ENCODE data around the gene CDC42.

Gene CDC42

GRCh38 chr1:22105611-22106207 lies 53.2 kb downstream of the CDC42 start:
- H2AK5ac ChIP-seq (ENCODE audit: low read length, severe bottlenecking): no peak overlapping the region
- no peak overlapping the region for H2AFZ ChIP-seq (ENCODE audit: low read depth, low read length)
- H3K4me2 ChIP-seq (ENCODE audit: low read length, poor library complexity, severe bottlenecking): no peak overlapping the region
- WGBS: 56% methylated on average over 4 of the region's 5 CpGs
- no peak overlapping the region for H3K23ac ChIP-seq (ENCODE audit: low read length in 2 of 2)
- H3K4me3 ChIP-seq (ENCODE audit: insufficient read depth in 1 of 2, low read depth in 1 of 2, low read length in 2 of 2): no peak overlapping the region
- peak; percentile 71 for DNase-seq
- H3K9ac ChIP-seq (ENCODE audit: low read length): no peak overlapping the region
- H3K9me3 ChIP-seq (ENCODE audit: control insufficient read depth, low read length): no peaks in the 10 kb centered on the region
- H3K27ac ChIP-seq (ENCODE audit: low read length, poor library complexity, severe bottlenecking): no peak overlapping the region
- H3K4me1 ChIP-seq (ENCODE audit: control insufficient read depth, insufficient read depth, low read depth, low read length): peaks cover 8% of the 10 kb centered on the region
- peaks cover 23% of the 10 kb centered on the region for H3K79me1 ChIP-seq (replicated peaks; ENCODE audit: low read length, poor library complexity, severe bottlenecking)
- H3K18ac ChIP-seq (ENCODE audit: low read depth in 1 of 2, low read length in 2 of 2): no peak overlapping the region
- peaks cover 22 to 66% of the 10 kb centered on the region in 2 experiments for H3K36me3 ChIP-seq (ENCODE audit: control insufficient read depth in 1 of 2, insufficient read depth in 2 of 2, low read depth in 1 of 2, low read length in 2 of 2)
- H2BK5ac ChIP-seq (ENCODE audit: low read depth, low read length, poor library complexity, severe bottlenecking): no peak overlapping the region
- H3K4ac ChIP-seq (ENCODE audit: low read depth in 1 of 2, low read length in 2 of 2): no peak overlapping the region
- no peak overlapping the region for H4K8ac ChIP-seq (ENCODE audit: low read length)
- H3K27me3 ChIP-seq (ENCODE audit: control insufficient read depth in 1 of 2, insufficient read depth in 1 of 2, low read length in 2 of 2): no peaks in the 10 kb centered on the region
- no peak overlapping the region for H2BK120ac ChIP-seq (ENCODE audit: low read depth, low read length)
- no peak overlapping the region for H4K91ac ChIP-seq (ENCODE audit: low read length)
- no peak overlapping the region for H2BK12ac ChIP-seq (ENCODE audit: low read length in 2 of 2)
- no peak overlapping the region for H3K14ac ChIP-seq (ENCODE audit: low read length in 2 of 2)
- H2BK15ac ChIP-seq (ENCODE audit: low read depth, poor library complexity, severe bottlenecking): no peak overlapping the region

GRCh38 chr1:22107126-22107525 lies 54.6 kb downstream of the CDC42 start:
- no peak overlapping the region for H2AFZ ChIP-seq (ENCODE audit: low read depth, low read length)
- peaks cover 29 to 60% of the 10 kb centered on the region in 2 experiments for H3K36me3 ChIP-seq (ENCODE audit: control insufficient read depth in 1 of 2, insufficient read depth in 2 of 2, low read depth in 1 of 2, low read length in 2 of 2)
- H3K4me3 ChIP-seq (ENCODE audit: insufficient read depth in 1 of 2, low read depth in 1 of 2, low read length in 2 of 2): no peak overlapping the region
- no peak overlapping the region for H4K8ac ChIP-seq (ENCODE audit: low read length)
- no peak overlapping the region for H3K18ac ChIP-seq (ENCODE audit: low read depth in 1 of 2, low read length in 2 of 2)
- no peak overlapping the region for H3K9ac ChIP-seq (ENCODE audit: low read length)
- H4K91ac ChIP-seq (ENCODE audit: low read length): no peak overlapping the region
- peak; percentile 42 for DNase-seq
- 89% methylated on average over 5 of the region's 5 CpGs for WGBS
- no peak overlapping the region for H3K4ac ChIP-seq (ENCODE audit: low read depth in 1 of 2, low read length in 2 of 2)
- no peak overlapping the region for H3K27ac ChIP-seq (ENCODE audit: low read length, poor library complexity, severe bottlenecking)
- H3K9me3 ChIP-seq (ENCODE audit: control insufficient read depth, low read length): no peaks in the 10 kb centered on the region
- no peak overlapping the region for H2BK120ac ChIP-seq (ENCODE audit: low read depth, low read length)
- peaks cover 14% of the 10 kb centered on the region for H3K4me1 ChIP-seq (ENCODE audit: control insufficient read depth, insufficient read depth, low read depth, low read length)
- no peak overlapping the region for H2BK12ac ChIP-seq (ENCODE audit: low read length in 2 of 2)
- H3K14ac ChIP-seq (ENCODE audit: low read length in 2 of 2): no peak overlapping the region
- no peak overlapping the region for H2BK5ac ChIP-seq (ENCODE audit: low read depth, low read length, poor library complexity, severe bottlenecking)
- no peaks in the 10 kb centered on the region for H3K27me3 ChIP-seq (ENCODE audit: control insufficient read depth in 1 of 2, insufficient read depth in 1 of 2, low read length in 2 of 2)
- no peak overlapping the region for H2BK15ac ChIP-seq (ENCODE audit: low read depth, poor library complexity, severe bottlenecking)
- H3K23ac ChIP-seq (ENCODE audit: low read length in 2 of 2): no peak overlapping the region
- no peak overlapping the region for H2AK5ac ChIP-seq (ENCODE audit: low read length, severe bottlenecking)
- no peak overlapping the region for H3K4me2 ChIP-seq (ENCODE audit: low read length, poor library complexity, severe bottlenecking)
- peaks cover 29% of the 10 kb centered on the region for H3K79me1 ChIP-seq (replicated peaks; ENCODE audit: low read length, poor library complexity, severe bottlenecking)

- Histone ChIP-seq H2BK15ac (ENCODE audit: low read depth, poor library complexity, severe bottlenecking) (no peak overlapping the region), H4K8ac (ENCODE audit: low read length) (no peak overlapping the region), H3K27ac (ENCODE audit: low read length, poor library complexity, severe bottlenecking) (no peak overlapping the region), H3K79me1 (replicated peaks; ENCODE audit: low read length, poor library complexity, severe bottlenecking) (peaks cover 32% of the 10 kb centered on the region), H3K18ac (ENCODE audit: low read depth in 1 of 2, low read length in 2 of 2) (no peak overlapping the region), H3K9ac (ENCODE audit: low read length) (no peak overlapping the region), H3K14ac (ENCODE audit: low read length in 2 of 2) (no peak overlapping the region), H4K91ac (ENCODE audit: low read length) (no peak overlapping the region), H2BK5ac (ENCODE audit: low read depth, low read length, poor library complexity, severe bottlenecking) (no peak overlapping the region), H3K4me2 (ENCODE audit: low read length, poor library complexity, severe bottlenecking) (no peak overlapping the region), H3K27me3 (ENCODE audit: control insufficient read depth in 1 of 2, insufficient read depth in 1 of 2, low read length in 2 of 2) (no peaks in the 10 kb centered on the region), H2BK12ac (ENCODE audit: low read length in 2 of 2) (no peak overlapping the region), H2AFZ (ENCODE audit: low read depth, low read length) (no peak overlapping the region), H3K4ac (ENCODE audit: low read depth in 1 of 2, low read length in 2 of 2) (no peak overlapping the region), H3K36me3 (ENCODE audit: control insufficient read depth in 1 of 2, insufficient read depth in 2 of 2, low read depth in 1 of 2, low read length in 2 of 2) (peaks cover 41 to 60% of the 10 kb centered on the region in 2 experiments), H3K4me1 (ENCODE audit: control insufficient read depth, insufficient read depth, low read depth, low read length) (peaks cover 14% of the 10 kb centered on the region), H3K4me3 (ENCODE audit: insufficient read depth in 1 of 2, low read depth in 1 of 2, low read length in 2 of 2) (no peak overlapping the region), H3K9me3 (ENCODE audit: control insufficient read depth, low read length) (no peaks in the 10 kb centered on the region), H2BK120ac (ENCODE audit: low read depth, low read length) (no peak overlapping the region), H2AK5ac (ENCODE audit: low read length, severe bottlenecking) (no peak overlapping the region), H3K23ac (ENCODE audit: low read length in 2 of 2) (peak overlapping the region in 1 of 2 experiments; percentile 60)
- WGBS: 87% methylated on average over 11 of the region's 11 CpGs
- no peak for DNase-seq
Measured at GRCh38 chr1:22108339-22109105, 56.0 kb downstream of the CDC42 start.

- Histone ChIP-seq H3K27ac (ENCODE audit: low read length, poor library complexity, severe bottlenecking) (no peak overlapping the region), H3K4me1 (ENCODE audit: control insufficient read depth, insufficient read depth, low read depth, low read length) (peaks cover 26% of the 10 kb centered on the region), H3K9ac (ENCODE audit: low read length) (no peak overlapping the region), H2AFZ (ENCODE audit: low read depth, low read length) (no peak overlapping the region), H4K8ac (ENCODE audit: low read length) (no peak overlapping the region), H2AK5ac (ENCODE audit: low read length, severe bottlenecking) (no peak overlapping the region), H2BK5ac (ENCODE audit: low read depth, low read length, poor library complexity, severe bottlenecking) (no peak overlapping the region), H3K79me1 (replicated peaks; ENCODE audit: low read length, poor library complexity, severe bottlenecking) (peaks cover 30% of the 10 kb centered on the region), H3K36me3 (ENCODE audit: control insufficient read depth in 1 of 2, insufficient read depth in 2 of 2, low read depth in 1 of 2, low read length in 2 of 2) (peaks cover 53 to 54% of the 10 kb centered on the region in 2 experiments), H2BK120ac (ENCODE audit: low read depth, low read length) (no peak overlapping the region), H3K27me3 (ENCODE audit: control insufficient read depth in 1 of 2, insufficient read depth in 1 of 2, low read length in 2 of 2) (no peaks in the 10 kb centered on the region), H3K4me2 (ENCODE audit: low read length, poor library complexity, severe bottlenecking) (no peak overlapping the region), H3K14ac (ENCODE audit: low read length in 2 of 2) (no peak overlapping the region), H3K4ac (ENCODE audit: low read depth in 1 of 2, low read length in 2 of 2) (no peak overlapping the region), H3K4me3 (ENCODE audit: insufficient read depth in 1 of 2, low read depth in 1 of 2, low read length in 2 of 2) (no peak overlapping the region), H2BK12ac (ENCODE audit: low read length in 2 of 2) (no peak overlapping the region), H3K9me3 (ENCODE audit: control insufficient read depth, low read length) (no peaks in the 10 kb centered on the region), H2BK15ac (ENCODE audit: low read depth, poor library complexity, severe bottlenecking) (no peak overlapping the region), H3K18ac (ENCODE audit: low read depth in 1 of 2, low read length in 2 of 2) (no peak overlapping the region), H4K91ac (ENCODE audit: low read length) (no peak overlapping the region), H3K23ac (ENCODE audit: low read length in 2 of 2) (no peak overlapping the region)
- DNase-seq: no peak
- WGBS: 87% methylated on average over 3 of the region's 3 CpGs
Measured at GRCh38 chr1:22110016-22110415, 57.5 kb downstream of the CDC42 start.

Measured in mesenchymal stem cell (in vitro differentiated cells and primary cell).